ENCODE measurements around the gene IL17RE.

The IL17RE gene

DNA sequence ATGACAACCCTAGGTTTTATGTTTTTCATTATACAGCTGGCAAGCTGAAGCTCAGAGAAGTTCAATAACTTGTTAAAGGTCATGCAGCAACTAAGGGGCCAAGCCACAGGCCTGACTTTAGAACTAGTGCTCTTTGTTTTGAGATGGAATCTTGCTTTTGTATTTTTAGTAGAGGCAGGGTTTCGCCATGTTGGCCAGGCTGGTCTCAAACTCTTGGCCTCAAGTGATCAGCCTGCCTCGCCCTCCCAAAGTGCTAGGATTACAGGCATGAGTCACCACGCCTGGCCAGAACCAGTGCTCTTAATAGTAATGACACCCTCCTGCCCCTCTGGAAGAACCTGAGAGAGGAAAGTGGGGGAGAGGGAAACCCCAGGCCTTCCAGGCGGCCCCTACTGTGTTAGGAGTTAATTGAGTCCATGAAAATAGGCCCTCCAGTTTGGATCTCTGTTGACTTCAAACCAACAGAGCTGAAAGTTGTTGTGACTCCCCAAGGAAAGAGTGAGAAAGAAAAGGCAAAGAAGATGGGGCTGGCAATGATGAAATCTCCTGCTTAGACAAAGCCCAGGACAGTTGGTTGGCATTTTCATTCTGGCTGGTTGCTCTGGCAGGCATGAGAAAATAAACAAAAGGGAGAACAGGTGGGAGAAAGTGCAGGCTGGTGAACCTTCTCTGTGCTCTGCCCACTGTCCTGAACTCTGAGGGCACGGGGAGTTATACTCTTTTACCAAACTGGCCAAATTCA is 53.1 kb downstream of the IL17RE start:
- FAIRE-seq: no peak

DNA sequence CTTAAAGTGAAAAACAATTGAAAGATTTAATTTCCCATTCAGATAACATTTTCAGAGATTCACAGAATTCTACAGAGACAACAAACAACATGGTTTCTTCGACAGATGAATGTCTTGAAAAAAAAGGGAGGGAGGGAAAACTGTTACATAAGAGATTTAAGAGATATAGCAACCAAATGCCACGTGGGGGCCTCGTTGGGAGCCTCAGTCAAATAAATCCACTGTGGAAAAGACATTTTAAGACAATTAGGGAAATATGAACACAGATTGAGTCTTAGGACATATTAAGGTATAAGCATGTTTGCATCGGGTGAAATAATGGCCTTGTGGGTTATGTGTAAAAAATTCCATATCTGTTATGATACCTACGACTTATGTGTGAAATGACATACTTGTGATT is 54.6 kb downstream of the IL17RE start:
- FAIRE-seq: no peak

DNA sequence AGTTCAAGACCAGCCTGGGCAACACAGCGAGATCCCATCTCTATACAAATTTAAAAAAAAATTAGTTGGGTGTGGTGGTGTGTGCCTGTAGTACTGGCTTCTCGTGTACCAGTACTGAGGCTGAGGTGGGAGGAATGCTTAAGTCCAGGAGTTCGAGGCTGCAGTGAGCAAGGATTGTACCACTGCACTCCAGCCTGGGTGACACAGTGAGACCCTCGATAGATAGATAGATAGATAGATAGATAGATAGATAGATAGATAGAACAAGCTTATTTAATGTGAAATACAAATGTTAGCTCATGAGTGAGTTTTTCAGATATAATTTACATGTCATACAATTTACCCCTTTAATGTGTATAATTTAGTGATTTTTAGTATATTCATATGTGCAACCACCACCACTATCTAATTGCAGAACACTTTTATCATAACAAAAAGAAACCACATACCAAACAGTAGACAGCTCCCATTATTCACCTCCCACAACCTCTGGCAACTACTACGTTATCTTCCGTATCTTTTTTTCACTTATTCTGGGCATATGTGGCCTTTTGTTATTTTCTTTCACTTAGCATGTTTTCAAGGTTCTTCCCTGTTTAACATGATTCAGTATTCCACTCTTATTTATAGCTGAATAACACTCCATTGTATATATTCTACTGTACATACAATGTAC is 62.7 kb downstream of the IL17RE start:
- FAIRE-seq: no peak

All from endometrium (tissue), 2 donors.